Bronchial epithelial cell (primary cell): ENCODE measurements around the gene RSPH10B2. TPM values are rescaled to one million over a fixed set of nuclear protein-coding genes. Genes with fewer than 3 reads are reported as not detected.
"Not testable (repeated sequence)": the region's sequence is repeated elsewhere in the genome, so short reads cannot be mapped to it uniquely, and the experiment has no call there.

Source experiments
- DNase-seq: peaks from one replicate; pipeline ENCODE4 v3.0.0-alpha.2; 2010; ENCODE audit warnings: low read depth
- FAIRE-seq: peaks from 2 replicates; lab custom pipeline; 2011; peaks lifted over from hg19 to GRCh38; lab: Jason Lieb, UNC
- H3K27me3 ChIP-seq: 2 replicates; pipeline ENCODE4 v1.5.1; 2011; ENCODE audit warnings: low read length; ENCODE audit not compliant: control insufficient read depth, insufficient read depth
- H3K36me3 ChIP-seq: 2 replicates; pipeline ENCODE4 v1.5.1; 2011; ENCODE audit warnings: low read length; ENCODE audit not compliant: control insufficient read depth, insufficient read depth
- H3K4me3 ChIP-seq: 2 replicates; pipeline ENCODE4 v1.5.1; 2011; ENCODE audit warnings: mild to moderate bottlenecking, low read depth, low read length, control low read depth
- CTCF ChIP-seq: IDR thresholded peaks from 2 replicates; pipeline ENCODE4 v1.5.1; 2011; ENCODE audit warnings: mild to moderate bottlenecking, moderate library complexity, low read length, control low read depth, inconsistent platforms; ENCODE audit not compliant: insufficient read depth, severe bottlenecking
- total RNA-seq: library from RNA; depleted of rRNA; stranded (reverse); fragments of >200 nt; gene quantifications from 2 replicates; pipeline ENCODE4 v1.2.1, GENCODE V29; 2014

Gene RSPH10B2
- total RNA-seq, 1 donor from 2014 or later = not detected

GRCh38 chr7:6831018-6831725 is 77.3 kb downstream of the RSPH10B2 start:
- Histone ChIP-seq H3K36me3 (no peaks in the 10 kb centered on the region), H3K27me3 (no peaks in the 10 kb centered on the region), H3K4me3 (no peak overlapping the region)
- DNase-seq = no peak
- FAIRE-seq = no peak
- no peak for TF ChIP-seq CTCF

GRCh38 chr7:6833636-6834035 is 79.7 kb downstream of the RSPH10B2 start:
- Histone ChIP-seq H3K27me3 (no peaks in the 10 kb centered on the region), H3K36me3 (no peaks in the 10 kb centered on the region), H3K4me3 (no peak overlapping the region)
- no peak for TF ChIP-seq CTCF
- no peak for DNase-seq
- FAIRE-seq = no peak

GRCh38 chr7:6835521-6835920 is 81.6 kb downstream of the RSPH10B2 start:
- H3K36me3 ChIP-seq, H3K27me3 ChIP-seq, H3K4me3 ChIP-seq, FAIRE-seq, DNase-seq: not testable (repeated sequence)

- DNase-seq, H3K27me3 ChIP-seq, H3K36me3 ChIP-seq, FAIRE-seq, H3K4me3 ChIP-seq: not testable (repeated sequence)
Measured at GRCh38 chr7:6837081-6837480, 83.2 kb downstream of the RSPH10B2 start.

- not testable (repeated sequence) for H3K4me3 ChIP-seq, H3K27me3 ChIP-seq, H3K36me3 ChIP-seq
- DNase-seq (peak; percentile 94), FAIRE-seq (peak; percentile 23)
Measured at GRCh38 chr7:6842278-6842921, 88.5 kb downstream of the RSPH10B2 start.

- not testable (repeated sequence) for H3K4me3 ChIP-seq, FAIRE-seq, H3K27me3 ChIP-seq, DNase-seq, H3K36me3 ChIP-seq
Measured at GRCh38 chr7:6843092-6843491, 89.2 kb downstream of the RSPH10B2 start.

- not testable (repeated sequence) for FAIRE-seq, H3K36me3 ChIP-seq, H3K4me3 ChIP-seq, DNase-seq, H3K27me3 ChIP-seq
Measured at GRCh38 chr7:6843654-6844053, 89.8 kb downstream of the RSPH10B2 start.

- not testable (repeated sequence) for FAIRE-seq, H3K36me3 ChIP-seq, DNase-seq, H3K4me3 ChIP-seq, H3K27me3 ChIP-seq
Measured at GRCh38 chr7:6845971-6846449, 92.1 kb downstream of the RSPH10B2 start.

GRCh38 chr7:6847751-6848150 is 93.8 kb downstream of the RSPH10B2 start:
- not testable (repeated sequence) for DNase-seq, H3K27me3 ChIP-seq, FAIRE-seq, H3K4me3 ChIP-seq, H3K36me3 ChIP-seq

Other genes starting within 250 kb of the RSPH10B2 start
- 0.26 TPM in 2 replicates for gene GRID2IP, start 202.6 kb upstream of the RSPH10B2 start, total RNA-seq
- 92.1 and 94.6 TPM in 2 replicates for gene ZDHHC4, start 176.6 kb upstream of the RSPH10B2 start, total RNA-seq
- 7.0 and 7.4 TPM in 2 replicates for gene INTS15, start 164.1 kb upstream of the RSPH10B2 start, total RNA-seq
- gene ZNF853, start 138.5 kb upstream of the RSPH10B2 start, total RNA-seq = 0.26 and 0.53 TPM in 2 replicates
- gene ZNF316, start 116.8 kb upstream of the RSPH10B2 start, total RNA-seq = 12.4 and 16.3 TPM in 2 replicates
- 12.6 and 16.4 TPM in 2 replicates for gene ZNF12, start 47.2 kb upstream of the RSPH10B2 start, total RNA-seq
- 57.7 and 84.0 TPM in 2 replicates for gene CCZ1B, start 72.2 kb downstream of the RSPH10B2 start, total RNA-seq